OCI-LY3 (cell line): ENCODE results near the gene RPL35.

ENCODE experiments used
- CTCF ChIP-seq: fragments of 200-600, 300-600 bp; sonication (generic); IDR thresholded peaks from 2 replicates; pipeline ENCODE4 v1.5.1; 2014; ENCODE audit warnings: antibody characterized with exemption, low read length, low read depth
- EZH2phosphoT487 ChIP-seq: fragments of 200-600 bp; shearing (Covaris generic); IDR thresholded peaks from 2 replicates; pipeline ENCODE4 v1.6.1; 2018; ENCODE audit warnings: antibody characterized with exemption, mixed run types, low read depth

- TF ChIP-seq CTCF (peak; percentile 42), EZH2phosphoT487 (no peak)
Measured at GRCh38 chr9:124839612-124840299, 22.0 kb downstream of the RPL35 start.
